ENCODE data around the gene ZNF10. TPM values are rescaled to one million over a fixed set of nuclear protein-coding genes. Genes with fewer than 3 reads are reported as not detected.

The ZNF10 gene
- total and polyA plus RNA-seq, 8 donors = 3.9 to 15.9 (median 6.8) TPM

DNA sequence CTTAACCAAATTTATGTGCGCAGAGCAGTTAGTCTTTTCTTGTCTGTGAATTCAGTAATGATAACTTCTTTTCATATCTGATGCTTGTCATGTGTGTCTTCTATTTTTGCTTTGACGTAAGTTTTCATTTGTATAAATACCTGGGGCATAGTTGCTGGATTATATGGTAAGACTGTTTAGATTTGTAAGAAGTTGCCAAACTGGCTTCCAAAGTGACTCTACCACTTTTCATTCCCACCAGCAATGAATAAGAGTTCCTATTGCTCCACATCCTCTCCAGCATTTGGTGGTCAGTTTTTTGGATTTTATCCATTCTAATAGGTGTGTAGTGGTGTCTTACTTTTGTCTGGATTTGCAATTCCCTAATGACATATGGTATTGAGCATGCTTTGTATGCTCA, 59.7 kb downstream of the ZNF10 start:
- no peak for ATAC-seq

DNA sequence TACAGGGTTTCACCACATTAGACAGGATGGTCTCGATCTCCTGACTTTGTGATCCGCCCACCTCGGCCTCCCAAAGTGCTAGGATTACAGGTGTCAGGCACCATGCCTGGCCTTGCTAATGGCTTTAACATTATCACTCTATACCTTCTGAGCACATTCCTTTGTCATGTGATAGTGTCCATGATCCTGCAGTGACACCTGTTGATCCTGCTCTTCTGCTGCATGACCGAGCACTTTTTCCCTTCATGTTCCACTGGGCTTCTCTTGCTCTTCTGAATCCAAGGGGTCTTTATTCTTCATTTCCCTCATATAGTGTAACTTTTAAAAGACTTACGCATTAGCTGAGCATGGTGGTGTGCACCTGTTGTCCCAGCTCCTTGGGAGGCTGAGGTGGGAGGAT, 62.4 kb downstream of the ZNF10 start:
- no peak for DNase-seq
- peaks cover 0 to 25% (median 0%) of the 10 kb centered on the region in 4 donors for H3K9me3 ChIP-seq
- no peak for FAIRE-seq
- TF ChIP-seq CTCF (IDR thresholded peaks at IDR 0.05) = no peak
- H3K27ac ChIP-seq = no peak overlapping the region
- ATAC-seq = no peak
- 99 to 100% methylated on average over 5 of the region's 5 CpGs for WGBS, 2 donors
- intact Hi-C loops (cut with DNase I) = no loop called here
- H3K27me3 ChIP-seq = no peaks in the 10 kb centered on the region
- H3K4me1 ChIP-seq = no peaks in the 10 kb centered on the region
- peaks cover 43 to 85% (median 73%) of the 10 kb centered on the region in 3 donors for H3K36me3 ChIP-seq
- H3K4me3 ChIP-seq = no peak overlapping the region

More for the DNA sequence above, 59.7 kb downstream of the ZNF10 start:
- intact Hi-C loops (cut with DNase I) = no loop called here
- no peak for TF ChIP-seq CTCF (IDR thresholded peaks at IDR 0.05)
- Histone ChIP-seq H3K4me1 (no peaks in the 10 kb centered on the region), H3K4me3 (no peak overlapping the region), H3K36me3 (peaks cover 41 to 98% (median 75%) of the 10 kb centered on the region in 3 donors), H3K27me3 (no peaks in the 10 kb centered on the region), H3K27ac (no peak overlapping the region), H3K9me3 (peaks cover 0 to 26% (median 2%) of the 10 kb centered on the region in 4 donors)
- WGBS, 2 donors = 95 to 100% methylated on average over 2 of the region's 2 CpGs
- FAIRE-seq = no peak
- no peak for DNase-seq

GRCh38 chr12:133201888-133202287, 71.5 kb downstream of the ZNF10 start:
- Histone ChIP-seq H3K36me3 (peaks cover 11 to 28% (median 20%) of the 10 kb centered on the region in 3 donors), H3K27ac (no peak overlapping the region), H3K27me3 (no peaks in the 10 kb centered on the region), H3K4me1 (no peaks in the 10 kb centered on the region), H3K9me3 (peaks cover 2 to 43% (median 19%) of the 10 kb centered on the region in 4 donors), H3K4me3 (no peak overlapping the region)
- WGBS, 2 donors = 97 to 100% methylated on average over 2 of the region's 2 CpGs
- DNase-seq (no peak), ATAC-seq (no peak), FAIRE-seq (no peak)
- intact Hi-C loops (cut with DNase I) = no loop called here
- no peak for TF ChIP-seq CTCF (IDR thresholded peaks at IDR 0.05)

DNA sequence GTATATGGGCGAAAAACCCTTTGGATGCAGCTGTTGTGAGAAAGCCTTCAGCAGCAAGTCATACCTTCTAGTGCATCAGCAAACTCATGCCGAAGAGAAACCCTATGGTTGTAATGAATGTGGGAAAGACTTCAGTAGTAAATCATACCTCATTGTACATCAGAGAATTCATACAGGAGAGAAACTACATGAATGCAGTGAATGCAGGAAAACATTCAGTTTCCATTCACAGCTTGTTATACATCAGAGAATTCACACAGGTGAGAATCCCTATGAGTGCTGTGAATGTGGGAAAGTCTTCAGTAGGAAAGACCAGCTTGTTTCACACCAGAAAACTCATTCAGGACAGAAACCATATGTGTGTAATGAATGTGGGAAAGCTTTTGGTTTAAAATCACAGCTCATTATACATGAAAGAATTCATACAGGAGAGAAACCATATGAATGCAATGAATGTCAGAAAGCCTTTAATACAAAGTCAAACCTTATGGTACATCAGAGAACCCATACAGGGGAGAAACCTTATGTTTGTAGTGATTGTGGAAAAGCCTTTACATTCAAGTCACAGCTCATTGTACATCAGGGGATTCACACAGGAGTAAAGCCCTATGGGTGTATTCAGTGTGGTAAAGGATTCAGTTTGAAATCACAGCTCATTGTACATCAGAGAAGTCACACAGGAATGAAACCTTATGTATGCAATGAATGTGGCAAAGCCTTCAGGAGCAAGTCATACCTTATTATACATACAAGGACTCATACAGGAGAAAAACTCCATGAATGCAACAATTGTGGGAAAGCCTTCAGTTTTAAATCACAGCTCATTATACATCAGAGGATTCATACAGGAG, 72.3 kb downstream of the ZNF10 start:
- H3K27me3 ChIP-seq = no peaks in the 10 kb centered on the region
- H3K36me3 ChIP-seq = peaks cover 11 to 28% (median 20%) of the 10 kb centered on the region in 3 donors
- DNase-seq (no peak), FAIRE-seq (no peak), ATAC-seq (no peak)
- WGBS, 2 donors = 96 to 97% methylated on average over 2 of the region's 2 CpGs
- H3K4me1 ChIP-seq = no peaks in the 10 kb centered on the region
- intact Hi-C loops (cut with DNase I) = no loop called here
- H3K4me3 ChIP-seq = no peak overlapping the region
- TF ChIP-seq CTCF (IDR thresholded peaks at IDR 0.05) = no peak
- H3K9me3 ChIP-seq = peaks cover 2 to 48% (median 22%) of the 10 kb centered on the region in 4 donors
- no peak overlapping the region for H3K27ac ChIP-seq

Measured in pancreas (tissue), 10 donors.